Lower lobe of right lung (tissue), 2 donors: ENCODE data around the gene CADM1. TPM values are rescaled to one million over a fixed set of nuclear protein-coding genes. Genes with fewer than 3 reads are reported as not detected.

ENCODE experiments used
- ATAC-seq, 2 donors: fragments of 200-7000 bp; cut with Tn5 transposase; one replicate each; pipeline ENCODE4 v1.9.1; 2020 to 2022; ENCODE audit warnings: mild to moderate bottlenecking in 2 of 2, moderate library complexity in 2 of 2
- DNase-seq: peaks from one replicate; pipeline ENCODE4 v3.0.0-alpha.2; 2020
- H3K27ac ChIP-seq: fragments of 200-600 bp; one replicate; pipeline ENCODE4 v1.8.0; 2022
- H3K27me3 ChIP-seq: fragments of 200-600 bp; one replicate; pipeline ENCODE4 v1.8.0; 2022; ENCODE audit warnings: low read depth
- H3K36me3 ChIP-seq: fragments of 200-600 bp; one replicate; pipeline ENCODE4 v1.8.0; 2022; ENCODE audit warnings: mild to moderate bottlenecking
- H3K4me1 ChIP-seq: fragments of 200-600 bp; one replicate; pipeline ENCODE4 v1.8.0; 2022
- H3K4me3 ChIP-seq: fragments of 200-600 bp; one replicate; pipeline ENCODE4 v1.8.0; 2022; ENCODE audit warnings: mild to moderate bottlenecking
- H3K9me3 ChIP-seq: fragments of 200-600 bp; one replicate; pipeline ENCODE4 v1.8.0; 2022
- CTCF ChIP-seq: fragments of 200-600 bp; IDR thresholded peaks from one replicate; pipeline ENCODE4 v1.8.0; 2022; ENCODE audit warnings: antibody characterized with exemption, mild to moderate bottlenecking
- intact Hi-C: fragments of 100-400 bp; cut with DNase I; formaldehyde crosslinking; loops from one replicate; pipeline ENCODE4 v1.11.0; 2022
- total RNA-seq: library from RNA; stranded (reverse); fragmentation: NEBNext Ultra II Directional; extraction: Animal tissue kit (Norgen Biotek cat#: 25700); gene quantifications from one replicate; pipeline ENCODE4 v1.2.1, GENCODE V29; 2021
- donor health status: DM: no; HTN: yes; CAD: no; lungs with severe emphysema.

The CADM1 gene
- total RNA-seq, 1 donor from 2014 or later = 149 TPM

GRCh38 chr11:115428306-115428705 lies 75.9 kb downstream of the CADM1 start:
- H3K4me1 ChIP-seq = no peaks in the 10 kb centered on the region
- no peaks in the 10 kb centered on the region for H3K9me3 ChIP-seq
- intact Hi-C loops = no loop called here
- H3K27ac ChIP-seq = no peak overlapping the region
- ATAC-seq (no peak), DNase-seq (no peak)
- TF ChIP-seq CTCF = no peak
- H3K27me3 ChIP-seq = no peaks in the 10 kb centered on the region
- H3K4me3 ChIP-seq = no peak overlapping the region
- H3K36me3 ChIP-seq = no peaks in the 10 kb centered on the region

GRCh38 chr11:115425816-115426215 lies 78.4 kb downstream of the CADM1 start:
- ATAC-seq = no peak
- no peak overlapping the region for H3K4me3 ChIP-seq
- H3K36me3 ChIP-seq = no peaks in the 10 kb centered on the region
- TF ChIP-seq CTCF = no peak
- no peak overlapping the region for H3K27ac ChIP-seq
- H3K4me1 ChIP-seq = peaks cover 6% of the 10 kb centered on the region
- no peaks in the 10 kb centered on the region for H3K9me3 ChIP-seq
- DNase-seq = no peak
- intact Hi-C loops = no loop called here
- H3K27me3 ChIP-seq = no peaks in the 10 kb centered on the region

GRCh38 chr11:115425250-115425649 lies 79.0 kb downstream of the CADM1 start:
- ATAC-seq (peak in 1 of 2 donors; percentile 65), DNase-seq (no peak)
- intact Hi-C loops = no loop called here
- Histone ChIP-seq H3K27ac (no peak overlapping the region), H3K27me3 (no peaks in the 10 kb centered on the region), H3K4me3 (no peak overlapping the region), H3K9me3 (no peaks in the 10 kb centered on the region), H3K36me3 (no peaks in the 10 kb centered on the region), H3K4me1 (peaks cover 6% of the 10 kb centered on the region)
- no peak for TF ChIP-seq CTCF

- Histone ChIP-seq H3K27ac (no peak overlapping the region), H3K4me1 (peaks cover 6% of the 10 kb centered on the region), H3K9me3 (no peaks in the 10 kb centered on the region), H3K4me3 (no peak overlapping the region), H3K36me3 (no peaks in the 10 kb centered on the region), H3K27me3 (no peaks in the 10 kb centered on the region)
- intact Hi-C loops = no loop called here
- no peak for TF ChIP-seq CTCF
- DNase-seq (no peak), ATAC-seq (no peak)
These were observed 80.3 kb downstream of the CADM1 start for GRCh38 chr11:115423728-115424459.

- H3K9me3 ChIP-seq = no peaks in the 10 kb centered on the region
- H3K4me1 ChIP-seq = peaks cover 6% of the 10 kb centered on the region
- H3K27me3 ChIP-seq = no peaks in the 10 kb centered on the region
- H3K4me3 ChIP-seq = no peak overlapping the region
- H3K36me3 ChIP-seq = no peaks in the 10 kb centered on the region
- DNase-seq (no peak), ATAC-seq (no peak)
- TF ChIP-seq CTCF = no peak
- intact Hi-C loops = no loop called here
- H3K27ac ChIP-seq = no peak overlapping the region
These were observed 82.1 kb downstream of the CADM1 start for GRCh38 chr11:115421992-115422689.
